Measurements from ENCODE around the gene OLFM1. TPM values are rescaled to one million over a fixed set of nuclear protein-coding genes. Genes with fewer than 3 reads are reported as not detected.

OLFM1 gene
- polyA plus RNA-seq, 1 donor = 29.3 TPM

GRCh38 chr9:135134268-135135022 lies 47.0 kb downstream of the OLFM1 start:
- no peak for DNase-seq
- Histone ChIP-seq H3K4me3 (ENCODE audit: low read length) (no peak overlapping the region), H3K4me1 (ENCODE audit: control insufficient read depth, insufficient read depth, low read length) (no peaks in the 10 kb centered on the region), H3K9me3 (ENCODE audit: control insufficient read depth, low read depth, low read length) (no peaks in the 10 kb centered on the region), H3K27me3 (ENCODE audit: control insufficient read depth, insufficient read depth, low read length) (peaks cover 11% of the 10 kb centered on the region), H3K36me3 (ENCODE audit: control insufficient read depth, insufficient read depth, low read length) (no peaks in the 10 kb centered on the region), H3K27ac (ENCODE audit: low read length) (no peak overlapping the region)
- WGBS (ENCODE audit: insufficient coverage, low lambda C conversion rate) = no CpG with 5 or more reads among the region's 28 CpGs

- no peaks in the 10 kb centered on the region for H3K9me3 ChIP-seq (ENCODE audit: control insufficient read depth, low read depth, low read length)
Measured at GRCh38 chr9:135135171-135135928, 47.9 kb downstream of the OLFM1 start.

GRCh38 chr9:135135929-135136315 lies 48.5 kb downstream of the OLFM1 start:
- no peak overlapping the region for H3K27ac ChIP-seq (ENCODE audit: low read length)
- DNase-seq = no peak
- no CpG with 5 or more reads among the region's 6 CpGs for WGBS (ENCODE audit: insufficient coverage, low lambda C conversion rate)
- H3K36me3 ChIP-seq (ENCODE audit: control insufficient read depth, insufficient read depth, low read length) = no peaks in the 10 kb centered on the region
- H3K27me3 ChIP-seq (ENCODE audit: control insufficient read depth, insufficient read depth, low read length) = peaks cover 11% of the 10 kb centered on the region
- H3K4me1 ChIP-seq (ENCODE audit: control insufficient read depth, insufficient read depth, low read length) = no peaks in the 10 kb centered on the region
- no peak overlapping the region for H3K4me3 ChIP-seq (ENCODE audit: low read length)
- H3K9me3 ChIP-seq (ENCODE audit: control insufficient read depth, low read depth, low read length) = no peaks in the 10 kb centered on the region

More at GRCh38 chr9:135135171-135135928, 47.9 kb downstream of the OLFM1 start:
- Histone ChIP-seq H3K27ac (ENCODE audit: low read length) (no peak overlapping the region), H3K27me3 (ENCODE audit: control insufficient read depth, insufficient read depth, low read length) (peaks cover 11% of the 10 kb centered on the region), H3K36me3 (ENCODE audit: control insufficient read depth, insufficient read depth, low read length) (no peaks in the 10 kb centered on the region), H3K4me1 (ENCODE audit: control insufficient read depth, insufficient read depth, low read length) (no peaks in the 10 kb centered on the region), H3K4me3 (ENCODE audit: low read length) (no peak overlapping the region)
- WGBS (ENCODE audit: insufficient coverage, low lambda C conversion rate) = no CpG with 5 or more reads among the region's 13 CpGs
- DNase-seq = no peak

GRCh38 chr9:135136481-135136880 lies 49.0 kb downstream of the OLFM1 start:
- no peak for DNase-seq
- WGBS (ENCODE audit: insufficient coverage, low lambda C conversion rate) = no CpG with 5 or more reads among the region's 9 CpGs
- H3K27ac ChIP-seq (ENCODE audit: low read length) = no peak overlapping the region
- H3K4me3 ChIP-seq (ENCODE audit: low read length) = no peak overlapping the region
- H3K27me3 ChIP-seq (ENCODE audit: control insufficient read depth, insufficient read depth, low read length) = peaks cover 11% of the 10 kb centered on the region
- H3K4me1 ChIP-seq (ENCODE audit: control insufficient read depth, insufficient read depth, low read length) = no peaks in the 10 kb centered on the region
- H3K36me3 ChIP-seq (ENCODE audit: control insufficient read depth, insufficient read depth, low read length) = no peaks in the 10 kb centered on the region
- H3K9me3 ChIP-seq (ENCODE audit: control insufficient read depth, low read depth, low read length) = no peaks in the 10 kb centered on the region

- no peak overlapping the region for H3K27ac ChIP-seq (ENCODE audit: low read length)
- peaks cover 11% of the 10 kb centered on the region for H3K27me3 ChIP-seq (ENCODE audit: control insufficient read depth, insufficient read depth, low read length)
- H3K4me3 ChIP-seq (ENCODE audit: low read length) = no peak overlapping the region
- no peaks in the 10 kb centered on the region for H3K4me1 ChIP-seq (ENCODE audit: control insufficient read depth, insufficient read depth, low read length)
- WGBS (ENCODE audit: insufficient coverage, low lambda C conversion rate) = no CpG with 5 or more reads among the region's 18 CpGs
- no peaks in the 10 kb centered on the region for H3K9me3 ChIP-seq (ENCODE audit: control insufficient read depth, low read depth, low read length)
- no peak for DNase-seq
- H3K36me3 ChIP-seq (ENCODE audit: control insufficient read depth, insufficient read depth, low read length) = no peaks in the 10 kb centered on the region
Measured at GRCh38 chr9:135136991-135137832, 49.7 kb downstream of the OLFM1 start.

GRCh38 chr9:135138078-135138855 lies 50.8 kb downstream of the OLFM1 start:
- no peak overlapping the region for H3K27ac ChIP-seq (ENCODE audit: low read length)
- H3K4me3 ChIP-seq (ENCODE audit: low read length) = no peak overlapping the region
- H3K36me3 ChIP-seq (ENCODE audit: control insufficient read depth, insufficient read depth, low read length) = no peaks in the 10 kb centered on the region
- H3K4me1 ChIP-seq (ENCODE audit: control insufficient read depth, insufficient read depth, low read length) = no peaks in the 10 kb centered on the region
- DNase-seq = no peak
- peaks cover 10% of the 10 kb centered on the region for H3K27me3 ChIP-seq (ENCODE audit: control insufficient read depth, insufficient read depth, low read length)
- H3K9me3 ChIP-seq (ENCODE audit: control insufficient read depth, low read depth, low read length) = no peaks in the 10 kb centered on the region
- WGBS (ENCODE audit: insufficient coverage, low lambda C conversion rate) = no CpG with 5 or more reads among the region's 10 CpGs

GRCh38 chr9:135139366-135139959 lies 52.0 kb downstream of the OLFM1 start:
- Histone ChIP-seq H3K36me3 (ENCODE audit: control insufficient read depth, insufficient read depth, low read length) (no peaks in the 10 kb centered on the region), H3K9me3 (ENCODE audit: control insufficient read depth, low read depth, low read length) (no peaks in the 10 kb centered on the region), H3K27me3 (ENCODE audit: control insufficient read depth, insufficient read depth, low read length) (peaks cover 7% of the 10 kb centered on the region), H3K4me3 (ENCODE audit: low read length) (no peak overlapping the region), H3K4me1 (ENCODE audit: control insufficient read depth, insufficient read depth, low read length) (no peaks in the 10 kb centered on the region), H3K27ac (ENCODE audit: low read length) (no peak overlapping the region)
- WGBS (ENCODE audit: insufficient coverage, low lambda C conversion rate) = no CpG with 5 or more reads among the region's 2 CpGs
- no peak for DNase-seq

GRCh38 chr9:135141183-135141774 lies 53.8 kb downstream of the OLFM1 start:
- H3K27me3 ChIP-seq (ENCODE audit: control insufficient read depth, insufficient read depth, low read length) = peaks cover 3% of the 10 kb centered on the region
- no peak overlapping the region for H3K4me3 ChIP-seq (ENCODE audit: low read length)
- DNase-seq = no peak
- H3K9me3 ChIP-seq (ENCODE audit: control insufficient read depth, low read depth, low read length) = no peaks in the 10 kb centered on the region
- WGBS (ENCODE audit: insufficient coverage, low lambda C conversion rate) = 90% methylated on average over 2 of the region's 2 CpGs
- no peaks in the 10 kb centered on the region for H3K36me3 ChIP-seq (ENCODE audit: control insufficient read depth, insufficient read depth, low read length)
- no peaks in the 10 kb centered on the region for H3K4me1 ChIP-seq (ENCODE audit: control insufficient read depth, insufficient read depth, low read length)
- H3K27ac ChIP-seq (ENCODE audit: low read length) = no peak overlapping the region

GRCh38 chr9:135144581-135145170 lies 57.2 kb downstream of the OLFM1 start:
- no peak for DNase-seq
- no peaks in the 10 kb centered on the region for H3K36me3 ChIP-seq (ENCODE audit: control insufficient read depth, insufficient read depth, low read length)
- no peak overlapping the region for H3K27ac ChIP-seq (ENCODE audit: low read length)
- H3K4me1 ChIP-seq (ENCODE audit: control insufficient read depth, insufficient read depth, low read length) = no peaks in the 10 kb centered on the region
- no CpG with 5 or more reads among the region's 16 CpGs for WGBS (ENCODE audit: insufficient coverage, low lambda C conversion rate)
- no peaks in the 10 kb centered on the region for H3K9me3 ChIP-seq (ENCODE audit: control insufficient read depth, low read depth, low read length)
- no peaks in the 10 kb centered on the region for H3K27me3 ChIP-seq (ENCODE audit: control insufficient read depth, insufficient read depth, low read length)
- no peak overlapping the region for H3K4me3 ChIP-seq (ENCODE audit: low read length)

Measured in large intestine (tissue), 3 donors.